Mucosa of descending colon (tissue), 3 donors: ENCODE measurements around the gene PPFIBP2. TPM values are rescaled to one million over a fixed set of nuclear protein-coding genes. Genes with fewer than 3 reads are reported as not detected.

Experiments
- ATAC-seq: fragments of 200-7000 bp; cut with Tn5 transposase; one replicate; pipeline ENCODE4 v1.9.1; 2020; ENCODE audit warnings: mild to moderate bottlenecking, moderate library complexity
- DNase-seq, 3 donors: peaks; one replicate each; pipeline ENCODE4 v3.0.0-alpha.2; 2020
- H3K36me3 ChIP-seq: fragments of 200-600 bp; one replicate; pipeline ENCODE4 v1.8.0; 2021; ENCODE audit warnings: low read depth, mild to moderate bottlenecking
- H3K4me1 ChIP-seq: fragments of 200-600 bp; one replicate; pipeline ENCODE4 v1.8.0; 2021; ENCODE audit warnings: low read depth, mild to moderate bottlenecking
- H3K4me3 ChIP-seq: fragments of 200-600 bp; one replicate; pipeline ENCODE4 v1.8.0; 2021; ENCODE audit warnings: mild to moderate bottlenecking
- H3K9me3 ChIP-seq: fragments of 200-600 bp; one replicate; pipeline ENCODE4 v1.8.0; 2021; ENCODE audit warnings: mild to moderate bottlenecking
- intact Hi-C, 2 donors: fragments of 100-400 bp; cut with DNase I in 1 of 2; cut with micrococcal nuclease in 1 of 2; formaldehyde crosslinking; loops; one replicate each; pipeline versions ENCODE4 v1.11.0 to v1.11.1; 2022; cut with DNase I, micrococcal nuclease
- total RNA-seq, 3 donors: library from RNA; stranded (reverse); fragmentation: NEBNext Ultra II Directional in 2 of 3; extraction: Animal tissue kit (Norgen Biotek cat#: 25700) in 2 of 3; gene quantifications; one replicate each; pipeline versions ENCODE4 v1.2.1 to v1.2.4, GENCODE V29; 2021 to 2023
- TF ChIP-seq, protein P1 (sequence below): fragments of 200-600 bp; IDR thresholded peaks from one replicate; pipeline ENCODE4 v1.8.0; 2022; ENCODE audit warnings: antibody characterized with exemption, mild to moderate bottlenecking
- donor health status: DM: no; HTN: no; CAD: no; lungs with moderate emphysema.
- donor health status: DM: no; HTN: no; CAD: no.
- donor health status: DM: no; HTN: yes; CAD: no.

Gene PPFIBP2
- total RNA-seq, 3 donors from 2014 or later = 40.1 to 83.5 (median 69.2) TPM

DNA sequence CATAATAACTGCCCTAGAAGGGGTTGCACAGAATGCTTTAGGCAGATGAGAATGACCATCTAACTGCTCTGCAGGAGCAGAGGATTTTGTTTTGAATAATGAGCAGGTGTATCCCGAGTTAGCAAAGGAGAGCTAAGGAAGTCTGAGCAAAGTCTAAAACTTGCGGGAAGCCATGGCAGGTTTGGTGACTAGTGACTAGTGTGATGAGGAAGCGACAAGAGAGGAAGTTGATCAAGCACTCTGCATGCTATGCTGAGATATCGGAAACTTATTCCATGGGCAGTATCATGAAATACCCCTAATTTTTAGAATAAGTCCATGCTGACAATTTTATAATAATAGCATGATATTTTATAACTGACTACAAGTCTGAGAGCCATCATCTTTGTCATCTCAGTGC, 15.6 kb upstream of the PPFIBP2 start:
- ATAC-seq (no peak), DNase-seq (no peak)
- no peaks in the 10 kb centered on the region for H3K9me3 ChIP-seq
- intact Hi-C loops = no loop called here
- TF ChIP-seq, protein P1, sequence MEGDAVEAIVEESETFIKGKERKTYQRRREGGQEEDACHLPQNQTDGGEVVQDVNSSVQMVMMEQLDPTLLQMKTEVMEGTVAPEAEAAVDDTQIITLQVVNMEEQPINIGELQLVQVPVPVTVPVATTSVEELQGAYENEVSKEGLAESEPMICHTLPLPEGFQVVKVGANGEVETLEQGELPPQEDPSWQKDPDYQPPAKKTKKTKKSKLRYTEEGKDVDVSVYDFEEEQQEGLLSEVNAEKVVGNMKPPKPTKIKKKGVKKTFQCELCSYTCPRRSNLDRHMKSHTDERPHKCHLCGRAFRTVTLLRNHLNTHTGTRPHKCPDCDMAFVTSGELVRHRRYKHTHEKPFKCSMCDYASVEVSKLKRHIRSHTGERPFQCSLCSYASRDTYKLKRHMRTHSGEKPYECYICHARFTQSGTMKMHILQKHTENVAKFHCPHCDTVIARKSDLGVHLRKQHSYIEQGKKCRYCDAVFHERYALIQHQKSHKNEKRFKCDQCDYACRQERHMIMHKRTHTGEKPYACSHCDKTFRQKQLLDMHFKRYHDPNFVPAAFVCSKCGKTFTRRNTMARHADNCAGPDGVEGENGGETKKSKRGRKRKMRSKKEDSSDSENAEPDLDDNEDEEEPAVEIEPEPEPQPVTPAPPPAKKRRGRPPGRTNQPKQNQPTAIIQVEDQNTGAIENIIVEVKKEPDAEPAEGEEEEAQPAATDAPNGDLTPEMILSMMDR = no peak
- H3K36me3 ChIP-seq = no peaks in the 10 kb centered on the region
- H3K4me3 ChIP-seq = no peak overlapping the region
- no peaks in the 10 kb centered on the region for H3K4me1 ChIP-seq

DNA sequence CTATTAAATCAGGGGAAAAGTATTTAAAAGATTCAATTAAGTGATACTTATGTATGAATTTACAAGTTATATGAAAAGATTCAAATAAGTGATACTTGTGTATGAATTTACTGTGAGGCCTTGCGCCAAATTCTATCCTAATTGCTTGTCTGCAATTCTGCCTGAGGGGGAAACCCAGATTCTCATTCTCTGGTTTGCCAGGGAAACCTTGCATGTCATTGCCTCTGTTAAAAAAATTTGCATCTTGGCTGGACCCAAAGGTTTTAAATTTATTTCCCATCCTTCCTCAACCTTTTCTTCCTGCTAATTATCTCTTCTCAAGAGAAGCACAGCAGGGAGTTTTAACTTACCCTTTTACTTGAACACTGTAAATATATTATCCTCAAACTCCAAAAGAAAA, 14.7 kb upstream of the PPFIBP2 start:
- H3K9me3 ChIP-seq = no peaks in the 10 kb centered on the region
- no peaks in the 10 kb centered on the region for H3K36me3 ChIP-seq
- H3K4me3 ChIP-seq = no peak overlapping the region
- TF ChIP-seq, protein P1 = no peak
- no peaks in the 10 kb centered on the region for H3K4me1 ChIP-seq
- DNase-seq = no peak
- ATAC-seq = no peak
- intact Hi-C loops = no loop called here

DNA sequence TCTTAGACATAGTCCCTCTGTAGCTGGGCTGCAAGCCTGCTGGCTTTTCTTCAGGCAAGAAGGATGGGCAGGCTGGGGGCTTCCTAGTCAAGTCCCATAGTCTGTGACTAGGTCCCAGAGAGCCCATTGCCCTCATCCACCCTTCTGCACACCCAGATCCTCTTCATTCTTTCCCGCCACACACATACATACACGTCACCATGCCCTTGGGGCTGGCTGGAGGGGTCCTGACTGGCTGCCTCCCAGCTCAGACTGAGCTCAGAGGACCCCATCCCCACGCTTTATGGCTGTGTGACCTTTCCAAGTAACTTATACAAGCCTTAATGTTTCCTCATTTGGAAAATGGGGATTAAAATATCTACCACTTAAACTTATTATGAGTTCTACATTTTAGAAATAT, 13.5 kb upstream of the PPFIBP2 start:
- intact Hi-C loops = no loop called here
- no peak for ATAC-seq

DNA sequence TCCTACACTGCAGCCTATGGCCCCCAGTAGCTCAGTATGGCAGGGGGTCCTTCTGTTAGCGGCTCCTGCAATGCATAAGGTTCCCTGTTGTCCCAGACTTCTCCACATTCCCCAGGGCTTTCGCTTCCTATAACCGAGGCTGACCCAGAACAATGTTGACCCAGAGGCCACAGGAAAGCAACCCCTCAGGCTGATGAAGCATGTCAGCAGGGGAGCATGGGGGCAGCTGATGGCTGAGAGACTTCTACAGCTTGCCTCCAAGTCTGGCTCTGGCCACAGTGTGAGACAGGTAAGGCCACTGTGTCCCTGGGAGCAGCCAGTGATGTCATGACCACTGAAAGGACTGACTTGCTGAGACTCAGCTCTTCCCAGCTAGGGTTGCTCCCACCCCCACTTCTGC, 12.5 kb upstream of the PPFIBP2 start:
- TF ChIP-seq, protein P1 = no peak
- no peak for DNase-seq
- Histone ChIP-seq H3K9me3 (no peaks in the 10 kb centered on the region), H3K4me1 (no peaks in the 10 kb centered on the region), H3K36me3 (no peaks in the 10 kb centered on the region), H3K4me3 (no peak overlapping the region)
- ATAC-seq = no peak
- intact Hi-C loops = no loop called here

More for the DNA sequence above, 13.5 kb upstream of the PPFIBP2 start:
- Histone ChIP-seq H3K9me3 (no peaks in the 10 kb centered on the region), H3K36me3 (no peaks in the 10 kb centered on the region), H3K4me1 (no peaks in the 10 kb centered on the region), H3K4me3 (no peak overlapping the region)
- no peak for DNase-seq
- TF ChIP-seq, protein P1 = no peak

DNA sequence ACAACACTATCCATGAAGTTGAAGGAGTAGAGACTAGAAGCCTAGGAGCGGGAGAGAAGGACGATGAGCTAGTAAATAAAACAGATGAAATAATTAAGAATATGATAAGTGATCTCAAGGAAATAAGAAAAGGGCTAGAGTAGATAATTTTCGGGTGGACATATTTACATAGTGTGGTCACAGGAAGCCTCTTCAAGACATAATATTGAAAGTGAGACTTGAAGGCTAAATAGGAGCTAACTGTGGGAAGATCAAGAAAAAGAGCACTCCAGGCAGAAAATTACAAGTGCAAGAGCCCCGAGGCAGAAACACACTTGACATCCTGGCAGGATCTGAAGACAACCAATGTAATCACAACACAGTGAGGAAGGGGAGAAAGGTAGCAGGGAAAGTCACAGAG, 11.9 kb upstream of the PPFIBP2 start:
- Histone ChIP-seq H3K36me3 (no peaks in the 10 kb centered on the region), H3K4me3 (no peak overlapping the region), H3K9me3 (no peaks in the 10 kb centered on the region), H3K4me1 (no peaks in the 10 kb centered on the region)
- ATAC-seq = no peak
- TF ChIP-seq, protein P1 = no peak
- DNase-seq = no peak
- intact Hi-C loops = no loop called here

DNA sequence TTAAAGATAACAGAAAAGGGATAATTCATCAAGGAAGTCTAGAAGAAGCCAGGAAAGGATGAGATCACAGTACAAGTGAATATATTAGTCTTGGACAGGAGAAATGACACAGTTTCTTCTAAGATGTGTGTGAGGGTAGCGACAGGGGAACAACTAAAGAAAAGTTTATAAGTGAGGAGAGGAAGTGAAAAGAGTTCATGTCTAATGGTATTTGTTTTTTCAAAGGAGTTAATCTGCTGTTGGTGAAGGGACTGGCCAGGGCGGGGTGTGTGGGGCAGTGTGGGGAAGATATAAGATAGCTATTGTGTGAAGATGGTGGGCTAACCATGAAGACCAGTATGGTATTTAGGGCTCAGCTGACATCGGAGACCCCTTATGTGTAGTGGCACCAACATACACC, 7.6 kb upstream of the PPFIBP2 start:
- TF ChIP-seq, protein P1 = no peak
- no peak for ATAC-seq
- no peaks in the 10 kb centered on the region for H3K9me3 ChIP-seq
- intact Hi-C loops = no loop called here
- peaks cover 3% of the 10 kb centered on the region for H3K4me1 ChIP-seq
- H3K36me3 ChIP-seq = no peaks in the 10 kb centered on the region
- no peak for DNase-seq
- no peak overlapping the region for H3K4me3 ChIP-seq
